HG02870 (cell line): ENCODE data around the gene CHRNA5.
A peak's percentile ranks its signal among the peaks of the same experiment; 100 is the strongest.
"Not testable (repeated sequence)": the region's sequence is repeated elsewhere in the genome, so short reads cannot be mapped to it uniquely, and the experiment has no call there.

ENCODE experiments used
- ATAC-seq: cut with Tn5 transposase; IDR thresholded peaks from one replicate; pipeline ENCODE4 v1.9.1; 2021; ENCODE audit warnings: mild to moderate bottlenecking, moderate library complexity; ENCODE audit not compliant: unreplicated experiment

CHRNA5 gene

GRCh38 chr15:78565097-78565950 lies at the start of gene CHRNA5:
Gene CHRNA5 (plus strand): TSS chr15:78565520. CDS start chr15:78565720, 200 bp downstream.
- no peak for ATAC-seq

- not testable (repeated sequence) for ATAC-seq
Observed at GRCh38 chr15:78520035-78520434, 45.3 kb upstream of the CHRNA5 start.

GRCh38 chr15:78524230-78524629 lies 41.1 kb upstream of the CHRNA5 start:
- ATAC-seq: no peak

- ATAC-seq: no peak
Observed at GRCh38 chr15:78527325-78527724, 38.0 kb upstream of the CHRNA5 start.

- ATAC-seq: no peak
Observed at GRCh38 chr15:78533331-78533730, 32.0 kb upstream of the CHRNA5 start.

GRCh38 chr15:78536134-78536533 lies 29.2 kb upstream of the CHRNA5 start:
- no peak for ATAC-seq

- no peak for ATAC-seq
Observed at GRCh38 chr15:78537266-78537905, 27.9 kb upstream of the CHRNA5 start.

- ATAC-seq: no peak
Observed at GRCh38 chr15:78538358-78538757, 27.0 kb upstream of the CHRNA5 start.

GRCh38 chr15:78539464-78540140 lies 25.7 kb upstream of the CHRNA5 start:
- ATAC-seq: not testable (repeated sequence)

GRCh38 chr15:78540141-78540870 lies 25.0 kb upstream of the CHRNA5 start, which contains the start of gene PSMA4:
Gene PSMA4 (plus strand): TSS chr15:78540444. CDS start chr15:78541928, 1,484 bp downstream.
- ATAC-seq: peak; percentile 69

- ATAC-seq: no peak
Observed at GRCh38 chr15:78540871-78541743, 24.2 kb upstream of the CHRNA5 start.

GRCh38 chr15:78541744-78542034 lies 23.6 kb upstream of the CHRNA5 start:
- no peak for ATAC-seq

GRCh38 chr15:78542647-78543046 lies 22.7 kb upstream of the CHRNA5 start:
- no peak for ATAC-seq

- ATAC-seq: no peak
Observed at GRCh38 chr15:78550194-78550593, 15.1 kb upstream of the CHRNA5 start.

- no peak for ATAC-seq
Observed at GRCh38 chr15:78550815-78551214, 14.5 kb upstream of the CHRNA5 start.

GRCh38 chr15:78551902-78552301 lies 13.4 kb upstream of the CHRNA5 start:
- ATAC-seq: no peak

- ATAC-seq: no peak
Observed at GRCh38 chr15:78552597-78552996, 12.7 kb upstream of the CHRNA5 start.

GRCh38 chr15:78560201-78560600 lies 5.1 kb upstream of the CHRNA5 start:
- ATAC-seq: not testable (repeated sequence)

- no peak for ATAC-seq
Observed at GRCh38 chr15:78561490-78561889, 3.8 kb upstream of the CHRNA5 start.

GRCh38 chr15:78563092-78563491 lies 2.2 kb upstream of the CHRNA5 start:
- no peak for ATAC-seq
